Measurements from ENCODE around the gene MCUB.

Gene MCUB

GRCh38 chr4:109599046-109599652, 39.1 kb downstream of the MCUB start:
- no peaks in the 10 kb centered on the region for H3K36me3 ChIP-seq (ENCODE audit: control insufficient read depth, insufficient read depth, low read length)
- no peak for DNase-seq (ENCODE audit: extremely low read depth, insufficient read length)
- H3K27me3 ChIP-seq (replicated peaks; ENCODE audit: control insufficient read depth, insufficient read depth, low read length) = no peaks in the 10 kb centered on the region
- H3K4me3 ChIP-seq (replicated peaks; ENCODE audit: low read depth, low read length) = no peak overlapping the region
- TF ChIP-seq CTCF (IDR thresholded peaks at IDR 0.05; ENCODE audit: insufficient read depth, low read length, poor library complexity, severe bottlenecking) = no peak

GRCh38 chr4:109600431-109600830, 40.4 kb downstream of the MCUB start:
- no peak for TF ChIP-seq CTCF (IDR thresholded peaks at IDR 0.05; ENCODE audit: insufficient read depth, low read length, poor library complexity, severe bottlenecking)
- no peak for DNase-seq (ENCODE audit: extremely low read depth, insufficient read length)
- Histone ChIP-seq H3K36me3 (ENCODE audit: control insufficient read depth, insufficient read depth, low read length) (no peaks in the 10 kb centered on the region), H3K27me3 (replicated peaks; ENCODE audit: control insufficient read depth, insufficient read depth, low read length) (no peaks in the 10 kb centered on the region), H3K4me3 (replicated peaks; ENCODE audit: low read depth, low read length) (no peak overlapping the region)

GRCh38 chr4:109601336-109601735, 41.3 kb downstream of the MCUB start:
- no peaks in the 10 kb centered on the region for H3K27me3 ChIP-seq (replicated peaks; ENCODE audit: control insufficient read depth, insufficient read depth, low read length)
- TF ChIP-seq CTCF (IDR thresholded peaks at IDR 0.05; ENCODE audit: insufficient read depth, low read length, poor library complexity, severe bottlenecking) = no peak
- H3K36me3 ChIP-seq (ENCODE audit: control insufficient read depth, insufficient read depth, low read length) = no peaks in the 10 kb centered on the region
- no peak overlapping the region for H3K4me3 ChIP-seq (replicated peaks; ENCODE audit: low read depth, low read length)
- no peak for DNase-seq (ENCODE audit: extremely low read depth, insufficient read length)

- no peak for DNase-seq (ENCODE audit: extremely low read depth, insufficient read length)
- H3K27me3 ChIP-seq (replicated peaks; ENCODE audit: control insufficient read depth, insufficient read depth, low read length) = no peaks in the 10 kb centered on the region
- no peak overlapping the region for H3K4me3 ChIP-seq (replicated peaks; ENCODE audit: low read depth, low read length)
- no peaks in the 10 kb centered on the region for H3K36me3 ChIP-seq (ENCODE audit: control insufficient read depth, insufficient read depth, low read length)
- no peak for TF ChIP-seq CTCF (IDR thresholded peaks at IDR 0.05; ENCODE audit: insufficient read depth, low read length, poor library complexity, severe bottlenecking)
Observed at GRCh38 chr4:109607976-109608375, 47.9 kb downstream of the MCUB start.

GRCh38 chr4:109608879-109609278, 48.8 kb downstream of the MCUB start:
- no peak for TF ChIP-seq CTCF (IDR thresholded peaks at IDR 0.05; ENCODE audit: insufficient read depth, low read length, poor library complexity, severe bottlenecking)
- no peaks in the 10 kb centered on the region for H3K27me3 ChIP-seq (replicated peaks; ENCODE audit: control insufficient read depth, insufficient read depth, low read length)
- no peak overlapping the region for H3K4me3 ChIP-seq (replicated peaks; ENCODE audit: low read depth, low read length)
- H3K36me3 ChIP-seq (ENCODE audit: control insufficient read depth, insufficient read depth, low read length) = no peaks in the 10 kb centered on the region
- DNase-seq (ENCODE audit: extremely low read depth, insufficient read length) = no peak

- no peak for DNase-seq (ENCODE audit: extremely low read depth, insufficient read length)
- Histone ChIP-seq H3K36me3 (ENCODE audit: control insufficient read depth, insufficient read depth, low read length) (no peaks in the 10 kb centered on the region), H3K4me3 (replicated peaks; ENCODE audit: low read depth, low read length) (no peak overlapping the region), H3K27me3 (replicated peaks; ENCODE audit: control insufficient read depth, insufficient read depth, low read length) (no peaks in the 10 kb centered on the region)
- TF ChIP-seq CTCF (IDR thresholded peaks at IDR 0.05; ENCODE audit: insufficient read depth, low read length, poor library complexity, severe bottlenecking) = no peak
Observed at GRCh38 chr4:109609431-109609830, 49.4 kb downstream of the MCUB start.
